ENCODE results near the gene PTPN3. TPM values are rescaled to one million over a fixed set of nuclear protein-coding genes. Genes with fewer than 3 reads are reported as not detected.
"Not testable (repeated sequence)": the region's sequence is repeated elsewhere in the genome, so short reads cannot be mapped to it uniquely, and the experiment has no call there.

The PTPN3 gene
- total RNA-seq (2014; rRNA removed; shearing (Covaris generic)), result 0.20 and 0.37 TPM in 2 replicates

- no peak for DNase-seq (ENCODE audit: low spot score)
- in situ Hi-C loops (cut with HindIII; ENCODE audit: low sequenced_read_pairs), result no loop called here
These were observed at the start of gene PTPN3 for GRCh38 chr9:109498195-109499092. Gene PTPN3 (minus strand): TSS chr9:109498307. CDS start chr9:109463434, 34,873 bp downstream.

GRCh38 chr9:109544954-109545353 is 46.8 kb upstream of the PTPN3 start:
- DNase-seq (ENCODE audit: low spot score); in situ Hi-C loops (cut with HindIII; ENCODE audit: low sequenced_read_pairs): not testable (repeated sequence)

GRCh38 chr9:109542922-109543321 is 44.8 kb upstream of the PTPN3 start:
- in situ Hi-C loops (cut with HindIII; ENCODE audit: low sequenced_read_pairs), result no loop called here

GRCh38 chr9:109538346-109538745 is 40.2 kb upstream of the PTPN3 start:
- in situ Hi-C loops (cut with HindIII; ENCODE audit: low sequenced_read_pairs), result no loop called here
- DNase-seq (ENCODE audit: low spot score), result no peak

More at GRCh38 chr9:109542922-109543321, 44.8 kb upstream of the PTPN3 start:
- DNase-seq (ENCODE audit: low spot score), result no peak

- in situ Hi-C loops (cut with HindIII; ENCODE audit: low sequenced_read_pairs), result no loop called here
- no peak for DNase-seq (ENCODE audit: low spot score)
These were observed 39.2 kb upstream of the PTPN3 start for GRCh38 chr9:109537288-109537687.

- in situ Hi-C loops (cut with HindIII; ENCODE audit: low sequenced_read_pairs), result no loop called here
- no peak for DNase-seq (ENCODE audit: low spot score)
These were observed 38.8 kb upstream of the PTPN3 start for GRCh38 chr9:109536859-109537258.

- in situ Hi-C loops (cut with HindIII; ENCODE audit: low sequenced_read_pairs), result no loop called here
These were observed 37.3 kb upstream of the PTPN3 start for GRCh38 chr9:109535365-109535764.

GRCh38 chr9:109534151-109534550 is 36.0 kb upstream of the PTPN3 start:
- DNase-seq (ENCODE audit: low spot score), result no peak
- in situ Hi-C loops (cut with HindIII; ENCODE audit: low sequenced_read_pairs), result no loop called here

More at GRCh38 chr9:109535365-109535764, 37.3 kb upstream of the PTPN3 start:
- DNase-seq (ENCODE audit: low spot score), result no peak

- in situ Hi-C loops (cut with HindIII; ENCODE audit: low sequenced_read_pairs), result not testable (repeated sequence)
These were observed 34.5 kb upstream of the PTPN3 start for GRCh38 chr9:109532652-109533051.

GRCh38 chr9:109522106-109522505 is 24.0 kb upstream of the PTPN3 start:
- DNase-seq (ENCODE audit: low spot score), result no peak
- in situ Hi-C loops (cut with HindIII; ENCODE audit: low sequenced_read_pairs), result no loop called here

More at GRCh38 chr9:109532652-109533051, 34.5 kb upstream of the PTPN3 start:
- DNase-seq (ENCODE audit: low spot score), result not testable (repeated sequence)

GRCh38 chr9:109520475-109521132 is 22.5 kb upstream of the PTPN3 start:
- peak; percentile 75 for DNase-seq (ENCODE audit: low spot score)
- in situ Hi-C loops (cut with HindIII; ENCODE audit: low sequenced_read_pairs), result no loop called here

- no peak for DNase-seq (ENCODE audit: low spot score)
- in situ Hi-C loops (cut with HindIII; ENCODE audit: low sequenced_read_pairs), result no loop called here
These were observed 21.3 kb upstream of the PTPN3 start for GRCh38 chr9:109519366-109519765.

GRCh38 chr9:109518621-109519335 is 20.7 kb upstream of the PTPN3 start:
- in situ Hi-C loops (cut with HindIII; ENCODE audit: low sequenced_read_pairs), result no loop called here
- DNase-seq (ENCODE audit: low spot score), result no peak

- no peak for DNase-seq (ENCODE audit: low spot score)
- in situ Hi-C loops (cut with HindIII; ENCODE audit: low sequenced_read_pairs), result no loop called here
These were observed 19.8 kb upstream of the PTPN3 start for GRCh38 chr9:109517901-109518377.

- DNase-seq (ENCODE audit: low spot score), result no peak
- in situ Hi-C loops (cut with HindIII; ENCODE audit: low sequenced_read_pairs), result no loop called here
These were observed 15.8 kb upstream of the PTPN3 start for GRCh38 chr9:109513871-109514270.

GRCh38 chr9:109512170-109512756 is 14.2 kb upstream of the PTPN3 start:
- in situ Hi-C loops (cut with HindIII; ENCODE audit: low sequenced_read_pairs), result no loop called here
- no peak for DNase-seq (ENCODE audit: low spot score)

- in situ Hi-C loops (cut with HindIII; ENCODE audit: low sequenced_read_pairs), result no loop called here
- no peak for DNase-seq (ENCODE audit: low spot score)
These were observed 12.4 kb upstream of the PTPN3 start for GRCh38 chr9:109510506-109510905.

- in situ Hi-C loops (cut with HindIII; ENCODE audit: low sequenced_read_pairs); DNase-seq (ENCODE audit: low spot score): not testable (repeated sequence)
These were observed 11.9 kb upstream of the PTPN3 start for GRCh38 chr9:109510042-109510441.

GRCh38 chr9:109509611-109510010 is 11.5 kb upstream of the PTPN3 start:
- in situ Hi-C loops (cut with HindIII; ENCODE audit: low sequenced_read_pairs), result no loop called here
- DNase-seq (ENCODE audit: low spot score), result no peak

All from G401 (cell line).